COLO668 (cell line): Measurements from ENCODE around the gene GALNT5.

ENCODE experiments used
- DNase-seq: peaks from one replicate; lab custom pipeline; 2025; ENCODE audit not compliant: unreplicated experiment; lab: John Stamatoyannopoulos, UW

GALNT5 gene

GRCh38 chr2:157287160-157287559, 29.7 kb downstream of the GALNT5 start:
- no peak for DNase-seq

GRCh38 chr2:157290525-157290924, 33.0 kb downstream of the GALNT5 start:
- DNase-seq = no peak

DNA sequence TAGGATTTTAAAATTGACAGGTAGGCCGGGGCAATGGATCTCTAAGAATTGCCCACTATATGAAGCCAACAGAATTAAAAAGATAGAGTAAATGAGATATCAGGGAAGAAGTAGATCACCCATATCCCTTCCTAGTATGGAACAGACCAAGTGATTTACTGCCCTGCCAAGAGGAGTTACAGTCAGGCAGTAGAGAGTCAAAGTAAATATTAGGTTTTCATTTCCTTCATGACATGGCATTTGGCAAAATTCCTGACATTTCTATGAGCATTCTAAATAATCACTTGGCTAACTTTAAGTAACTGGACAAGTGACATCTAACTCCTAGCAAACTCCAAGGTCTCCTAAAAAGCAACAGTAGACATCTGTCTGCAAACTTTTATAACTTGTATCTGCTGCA, 33.5 kb downstream of the GALNT5 start:
- DNase-seq = no peak

- DNase-seq = no peak
Observed at GRCh38 chr2:157292853-157293252, 35.3 kb downstream of the GALNT5 start.

- no peak for DNase-seq
Observed at GRCh38 chr2:157296490-157296889, 39.0 kb downstream of the GALNT5 start.

DNA sequence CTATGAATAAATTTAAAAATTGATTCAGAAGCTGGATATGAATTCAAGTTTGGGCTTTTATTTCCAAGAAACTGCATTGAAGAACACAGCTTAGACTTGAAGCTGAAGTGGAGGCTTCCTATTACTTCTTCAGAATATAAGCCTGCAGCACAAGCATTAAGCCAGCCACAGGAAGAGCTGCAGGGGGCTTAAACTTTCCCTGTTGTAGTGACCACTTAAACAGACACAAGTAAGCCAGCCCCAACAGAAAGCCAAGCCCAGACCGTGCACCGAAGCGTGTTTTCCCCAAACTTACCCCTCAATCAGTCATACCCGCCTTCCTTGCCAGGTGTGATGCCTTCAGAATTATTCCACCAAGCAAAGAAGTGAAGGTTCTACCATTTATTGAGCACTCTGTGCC, 39.5 kb downstream of the GALNT5 start:
- DNase-seq = no peak

DNA sequence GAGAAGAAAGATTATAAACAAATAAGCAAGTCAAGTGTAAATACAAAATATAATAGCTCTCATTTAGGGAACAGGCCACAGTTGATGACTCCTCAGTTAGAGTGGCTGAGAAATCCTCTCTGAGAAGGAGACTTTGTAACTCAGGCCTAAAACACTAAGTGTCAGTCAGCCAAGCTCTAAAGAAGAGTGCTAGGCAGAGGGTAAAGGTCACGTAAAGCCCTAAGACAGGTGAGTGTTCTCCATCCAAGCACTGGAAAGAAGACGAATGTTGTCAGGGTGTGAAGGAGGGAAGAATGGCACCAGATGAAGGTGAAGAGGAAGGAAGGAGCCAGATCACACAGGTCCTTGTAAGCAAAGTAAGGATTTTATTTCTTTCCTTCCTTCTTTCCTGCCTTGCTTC, 43.8 kb downstream of the GALNT5 start:
- no peak for DNase-seq

DNA sequence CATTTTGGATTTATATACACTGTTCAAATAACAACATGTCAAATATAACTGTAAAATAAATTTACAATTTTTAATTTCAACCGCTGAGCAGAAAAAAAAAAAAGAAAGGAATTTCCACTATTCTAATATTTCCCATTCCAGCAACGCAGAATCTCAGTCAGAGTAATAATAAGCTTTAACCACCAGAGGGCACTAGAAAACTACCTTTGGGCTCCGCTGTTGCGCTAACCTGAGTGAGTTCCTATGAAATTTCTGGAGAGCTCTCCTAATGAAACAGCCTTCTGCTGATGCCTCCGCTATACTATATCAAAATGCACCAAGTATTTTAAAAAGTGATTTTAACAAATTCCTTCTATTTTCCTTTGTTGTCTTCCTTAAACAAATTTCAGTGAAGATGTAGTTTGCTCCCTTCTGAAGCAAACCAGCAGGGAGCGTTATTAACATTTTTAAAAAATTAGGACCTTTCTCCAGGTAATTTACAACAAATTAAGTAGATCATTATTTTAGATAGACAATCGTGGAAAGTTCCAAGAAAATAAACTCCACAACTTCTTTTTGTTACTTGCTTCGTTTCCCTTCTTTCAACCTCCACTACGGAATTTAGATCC, 45.1 kb downstream of the GALNT5 start:
- peak; percentile 13 for DNase-seq

DNA sequence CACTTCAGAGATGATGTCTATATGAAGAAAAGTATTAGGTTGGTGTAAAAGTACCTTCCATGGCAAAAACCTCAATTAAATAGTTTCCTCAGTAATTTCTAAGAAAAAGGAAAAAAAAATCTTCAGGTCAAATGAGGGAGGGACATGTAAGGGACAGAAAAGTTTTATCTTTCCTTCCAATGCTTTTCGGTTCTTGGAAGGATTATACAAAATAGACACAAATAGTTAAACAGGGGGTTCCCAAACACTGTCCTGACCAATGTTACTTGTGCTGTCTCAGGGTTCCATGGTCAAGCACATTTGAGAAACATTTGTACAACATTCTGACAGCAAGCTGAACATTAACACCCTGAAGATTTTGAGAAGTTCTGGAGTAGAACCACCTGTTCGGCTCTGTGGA, 46.1 kb downstream of the GALNT5 start:
- no peak for DNase-seq

- DNase-seq = no peak
Observed at GRCh38 chr2:157304811-157305722, 47.6 kb downstream of the GALNT5 start.

DNA sequence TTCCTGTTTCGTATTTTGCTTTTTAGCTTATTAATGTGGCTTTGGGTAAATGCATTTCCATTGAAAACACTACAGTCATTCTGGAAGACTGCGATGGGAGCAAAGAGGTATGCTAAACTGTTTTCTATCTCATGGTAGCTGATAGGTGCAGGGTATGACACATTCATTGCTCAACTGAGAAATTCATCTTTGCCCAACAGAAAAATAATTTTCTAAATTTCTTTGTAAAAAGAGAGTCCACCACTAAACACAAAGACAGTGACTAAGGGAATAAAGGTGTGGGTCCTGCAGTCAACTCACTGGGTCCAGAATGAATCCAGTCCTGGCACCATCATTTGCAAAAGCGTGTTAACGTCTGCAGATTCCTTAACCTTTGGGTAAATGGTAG, 48.2 kb downstream of the GALNT5 start:
- DNase-seq = no peak

DNA sequence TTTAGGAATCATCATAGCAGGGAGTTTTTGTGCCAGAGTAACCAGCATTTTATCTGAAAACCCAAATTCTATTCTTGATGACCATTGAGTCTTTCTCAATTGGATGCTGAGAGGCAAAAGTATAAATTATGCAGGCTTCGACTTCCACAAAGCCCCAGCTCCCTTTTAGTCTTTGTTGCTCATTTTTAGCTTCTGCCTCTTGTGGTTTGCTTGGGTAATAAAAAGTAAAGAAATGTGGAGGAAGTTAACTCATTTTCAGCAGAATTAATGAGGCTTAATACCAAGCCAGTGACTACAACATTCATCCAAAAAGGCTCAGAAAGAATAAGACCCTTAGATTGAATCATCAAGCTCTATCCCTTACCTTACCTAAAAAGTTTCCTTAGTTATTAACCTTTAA, 49.5 kb downstream of the GALNT5 start:
- DNase-seq = no peak

DNA sequence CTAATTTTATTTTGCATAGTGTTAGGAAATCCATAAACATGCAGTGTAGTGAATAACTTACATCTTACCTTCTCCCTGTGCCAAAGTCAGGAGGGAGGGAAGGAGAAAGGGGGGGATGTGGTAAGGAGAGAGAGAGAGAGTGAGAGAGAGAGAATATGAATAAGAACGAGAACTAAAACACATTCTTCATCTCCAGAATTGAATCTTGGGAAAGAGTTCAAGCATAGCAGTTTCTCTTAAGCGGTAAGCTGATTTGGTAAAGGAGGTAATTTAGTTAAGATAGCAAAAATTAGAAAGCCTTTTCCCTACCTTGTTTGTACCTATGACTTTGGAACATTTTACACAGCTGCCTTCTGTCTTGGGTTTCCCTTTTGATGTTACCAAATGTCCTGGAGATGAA, 52.4 kb downstream of the GALNT5 start:
- no peak for DNase-seq

DNA sequence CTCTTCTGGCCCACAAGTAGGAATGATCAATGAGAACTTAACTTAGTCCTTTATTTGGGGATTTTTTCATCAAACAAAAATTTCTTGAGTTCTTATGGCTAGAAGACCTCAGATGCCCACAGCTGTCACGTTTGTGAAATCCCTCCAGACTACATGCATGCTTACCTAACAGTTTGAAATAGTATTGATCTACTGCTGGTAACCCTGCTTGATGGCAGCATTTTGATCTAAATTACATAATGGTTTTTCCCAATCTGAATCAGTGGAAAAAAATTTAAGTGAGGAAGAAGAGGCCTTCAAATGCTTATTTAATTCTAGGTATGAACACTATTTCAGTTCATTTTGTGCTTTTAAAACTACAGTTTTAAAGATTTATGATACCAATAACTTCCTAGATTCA, 54.2 kb downstream of the GALNT5 start:
- no peak for DNase-seq

GRCh38 chr2:157312866-157313486, 55.5 kb downstream of the GALNT5 start:
- DNase-seq = no peak

DNA sequence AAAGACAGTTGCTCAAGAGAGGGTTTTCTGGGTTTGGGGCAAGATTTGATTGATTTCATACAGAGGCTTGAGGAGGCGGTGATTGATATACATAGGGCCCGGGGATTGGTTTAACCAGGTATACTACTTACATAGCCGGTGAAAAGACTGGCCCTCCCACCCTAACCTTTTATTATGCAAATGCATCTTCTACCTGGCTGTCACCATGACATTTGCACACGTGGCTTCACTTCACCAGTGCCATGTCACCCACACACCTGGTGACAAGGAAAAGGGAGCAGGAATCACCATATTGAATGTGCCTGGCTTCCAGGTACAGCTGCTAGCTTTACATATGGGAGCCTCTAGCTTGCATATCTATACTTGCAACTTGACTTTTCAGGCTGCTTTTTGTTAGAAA, 58.4 kb downstream of the GALNT5 start:
- DNase-seq = no peak

- no peak for DNase-seq
Observed at GRCh38 chr2:157318884-157319283, 61.4 kb downstream of the GALNT5 start.

DNA sequence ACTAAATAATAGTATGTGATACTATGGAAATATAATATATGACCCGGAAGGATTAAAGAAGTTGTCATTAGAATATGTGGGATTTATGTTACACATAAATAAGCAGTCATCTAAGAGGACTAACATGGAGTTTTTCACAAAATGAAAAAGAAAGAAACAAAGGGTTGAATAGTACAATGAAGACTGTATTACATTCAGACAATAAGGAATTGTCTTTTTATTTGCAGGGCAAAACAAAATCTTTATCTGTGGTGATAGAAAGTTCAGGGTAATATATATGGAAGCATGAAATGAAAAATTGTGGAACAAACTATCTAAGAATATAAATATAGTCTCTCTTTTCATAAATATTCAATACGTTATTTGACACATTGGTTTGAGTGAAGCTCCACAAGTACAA, 62.3 kb downstream of the GALNT5 start:
- DNase-seq = no peak

- DNase-seq = no peak
Observed at GRCh38 chr2:157320409-157320808, 62.9 kb downstream of the GALNT5 start.

DNA sequence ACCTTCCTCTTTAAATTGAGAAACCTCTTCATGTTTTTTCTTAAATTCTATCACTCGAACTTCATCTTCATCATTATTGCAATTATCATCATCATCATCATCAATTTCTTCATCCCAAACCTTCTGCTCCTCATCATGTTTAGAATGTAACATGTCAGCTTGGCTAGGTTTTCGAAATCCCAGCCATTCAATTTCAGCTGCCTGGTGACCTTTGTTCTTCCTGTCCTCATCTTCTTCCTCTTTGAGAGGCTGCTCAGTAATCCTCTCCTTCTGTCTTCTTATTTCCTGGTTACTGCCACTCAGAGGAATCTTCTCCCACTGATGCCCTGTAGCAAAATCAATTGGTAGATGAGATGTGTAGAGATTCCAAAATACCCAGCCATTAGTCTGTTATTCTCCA, 64.0 kb downstream of the GALNT5 start:
- no peak for DNase-seq

- no peak for DNase-seq
Observed at GRCh38 chr2:157322432-157322831, 64.9 kb downstream of the GALNT5 start.

DNA sequence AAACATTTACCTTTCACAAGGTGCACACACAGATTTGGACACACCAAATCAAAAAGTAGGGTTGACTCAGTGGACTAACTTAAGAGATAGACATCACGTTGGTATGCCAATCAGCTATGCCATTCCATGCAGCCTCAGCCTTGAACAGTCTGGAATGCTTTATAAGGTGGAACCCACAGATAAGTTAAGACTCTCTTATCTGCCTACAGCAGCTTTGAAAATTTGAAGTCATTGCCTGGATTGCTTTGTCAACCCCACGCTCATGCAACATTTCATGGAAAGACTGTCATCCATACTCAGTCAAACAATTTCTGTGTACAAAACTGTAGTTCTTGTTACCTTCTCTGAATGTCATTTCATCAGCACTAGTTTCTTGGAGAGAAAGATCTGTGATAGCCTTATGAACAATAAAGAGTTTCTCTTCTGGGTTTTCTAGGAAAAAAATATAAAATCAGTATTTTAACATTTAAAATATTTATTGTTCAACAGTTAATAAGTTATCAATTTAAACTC, 66.9 kb downstream of the GALNT5 start:
- no peak for DNase-seq
